Trophoblast cell (in vitro differentiated cells and primary cell): Measurements from ENCODE around the gene UBE2I.

Experiments used
- DNase-seq, 2 donors: peaks; one replicate each; pipeline ENCODE4 v3.0.0-alpha.2; 2016
- H2AFZ ChIP-seq: 2 replicates; pipeline ENCODE4 v1.6.1; 2013; ENCODE audit warnings: low read length, moderate library complexity, mild to moderate bottlenecking; ENCODE audit not compliant: insufficient read depth, poor library complexity
- H2AK5ac ChIP-seq: 2 replicates; pipeline ENCODE4 v1.6.1; 2013; ENCODE audit warnings: mild to moderate bottlenecking, low read length
- H2BK120ac ChIP-seq: 2 replicates; pipeline ENCODE4 v1.6.1; 2013; ENCODE audit warnings: low read length, mild to moderate bottlenecking, moderate library complexity; ENCODE audit not compliant: insufficient read depth, poor library complexity
- H2BK12ac ChIP-seq: 2 replicates; pipeline ENCODE4 v1.6.1; 2013; ENCODE audit warnings: mild to moderate bottlenecking, low read length, moderate library complexity
- H2BK5ac ChIP-seq: 2 replicates; pipeline ENCODE4 v1.6.1; 2013; ENCODE audit warnings: low read length, low read depth, moderate library complexity, mild to moderate bottlenecking; ENCODE audit not compliant: poor library complexity
- H3K14ac ChIP-seq: 2 replicates; pipeline ENCODE4 v1.6.1; 2013; ENCODE audit warnings: mild to moderate bottlenecking, low read length
- H3K18ac ChIP-seq: 2 replicates; pipeline ENCODE4 v1.6.1; 2013; ENCODE audit warnings: mild to moderate bottlenecking, low read length
- H3K23ac ChIP-seq: 2 replicates; pipeline ENCODE4 v1.6.1; 2013; ENCODE audit warnings: low read length
- H3K27ac ChIP-seq: 2 replicates; pipeline ENCODE4 v1.5.1; 2013; ENCODE audit warnings: low read depth, mild to moderate bottlenecking, inconsistent platforms, low read length, moderate library complexity
- H3K27me3 ChIP-seq: 2 replicates; pipeline ENCODE4 v1.6.1; 2013; ENCODE audit warnings: inconsistent platforms, mild to moderate bottlenecking, low read length, moderate library complexity; ENCODE audit not compliant: insufficient read depth
- H3K36me3 ChIP-seq, 2 experiments: 1 replicate in 1 of 2; 2 replicates in 1 of 2; pipeline ENCODE4 v1.6.1; 2013; ENCODE audit warnings: low read length in 2 of 2, mild to moderate bottlenecking in 2 of 2, moderate library complexity in 1 of 2; ENCODE audit not compliant: insufficient read depth in 2 of 2, control insufficient read depth in 1 of 2
- H3K4ac ChIP-seq: 2 replicates; pipeline ENCODE4 v1.6.1; 2013; ENCODE audit warnings: low read depth, mild to moderate bottlenecking, low read length, moderate library complexity
- H3K4me1 ChIP-seq, 2 experiments: 1 replicate in 1 of 2; 2 replicates in 1 of 2; pipeline ENCODE4 v1.6.1; 2013; ENCODE audit warnings: low read length in 2 of 2, mild to moderate bottlenecking in 2 of 2, moderate library complexity in 1 of 2; ENCODE audit not compliant: insufficient read depth in 2 of 2, control insufficient read depth in 1 of 2
- H3K4me2 ChIP-seq: 2 replicates; pipeline ENCODE4 v1.6.1; 2013; ENCODE audit warnings: inconsistent platforms, mild to moderate bottlenecking, low read length, moderate library complexity
- H3K4me3 ChIP-seq: 2 replicates; pipeline ENCODE4 v1.5.1; 2013; ENCODE audit warnings: mild to moderate bottlenecking, low read depth, low read length, inconsistent platforms
- H3K79me1 ChIP-seq: one replicate; pipeline ENCODE4 v1.6.1; 2013; ENCODE audit warnings: low read length
- H3K79me2 ChIP-seq: 2 replicates; pipeline ENCODE4 v1.6.1; 2013; ENCODE audit warnings: low read length, mild to moderate bottlenecking; ENCODE audit not compliant: control insufficient read depth, insufficient read depth, poor library complexity
- H3K9ac ChIP-seq: 2 replicates; pipeline ENCODE4 v1.6.1; 2013; ENCODE audit warnings: mild to moderate bottlenecking, low read length
- H3K9me3 ChIP-seq: 2 replicates; pipeline ENCODE4 v1.6.1; 2013; ENCODE audit warnings: low read depth, mild to moderate bottlenecking, control low read depth, inconsistent platforms, low read length; ENCODE audit not compliant: insufficient read depth
- H4K12ac ChIP-seq: 2 replicates; pipeline ENCODE4 v1.6.1; 2013; ENCODE audit warnings: low read depth, mild to moderate bottlenecking, low read length, moderate library complexity
- H4K8ac ChIP-seq: 2 replicates; pipeline ENCODE4 v1.6.1; 2013; ENCODE audit warnings: low read depth, mild to moderate bottlenecking, low read length, moderate library complexity
- H4K91ac ChIP-seq: one replicate; pipeline ENCODE4 v1.6.1; 2013; ENCODE audit warnings: low read depth, mild to moderate bottlenecking, low read length, moderate library complexity
- WGBS: extraction: QIAGEN DNeasy Blood & Tissue Kit; methylation state at CpG from one replicate; pipeline ENCODE4 v1.1.7; 2013; ENCODE audit warnings: missing lambda C conversion rate; ENCODE audit not compliant: insufficient read length, insufficient coverage; ENCODE audit errors: extremely low coverage; 5-methylcytosine and 5-hydroxymethylcytosine counted together

The UBE2I gene

DNA sequence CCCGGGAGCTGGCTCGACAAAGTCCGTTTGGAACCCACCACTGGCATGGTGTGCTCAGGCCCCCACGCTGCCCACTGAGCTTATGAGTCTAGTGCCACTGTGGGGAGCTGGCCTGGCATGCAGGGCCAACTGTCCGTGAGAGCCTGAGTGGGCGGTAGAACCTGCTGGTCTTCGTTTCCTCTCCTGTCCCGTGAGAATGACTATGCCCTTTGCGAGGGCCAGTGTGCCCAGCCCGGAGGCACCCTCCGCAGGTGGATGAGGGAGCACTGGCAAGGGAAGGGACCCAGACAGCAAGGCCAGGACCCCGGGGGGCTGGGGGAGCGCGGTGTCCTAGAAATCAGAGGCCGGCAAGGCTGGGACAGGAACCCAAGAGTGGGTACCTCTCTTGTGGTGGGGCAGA is 27.2 kb downstream of the UBE2I start:
- no peak for DNase-seq
- no CpG with 5 or more reads among the region's 15 CpGs for WGBS

DNA sequence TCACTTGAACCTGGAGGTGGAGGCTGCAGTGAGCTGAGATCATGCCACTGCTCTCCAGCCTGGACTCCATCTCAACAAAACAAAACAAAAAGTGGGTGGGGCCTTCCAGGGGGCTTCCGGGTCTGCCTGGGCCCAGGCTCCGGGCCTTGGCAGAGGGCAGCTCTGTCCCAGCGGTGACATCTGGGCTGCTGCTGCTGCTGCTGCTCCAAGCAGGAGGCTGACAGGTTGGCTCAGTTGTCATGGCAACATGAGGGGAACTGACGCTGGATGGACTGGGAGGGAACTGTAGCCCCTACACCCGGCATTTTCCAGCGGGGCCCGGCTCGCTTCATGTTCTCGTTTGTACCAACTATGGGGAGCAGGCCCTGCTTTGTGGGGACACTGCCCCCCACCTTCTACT is 28.1 kb downstream of the UBE2I start:
- H3K23ac ChIP-seq = no peak overlapping the region
- no peak overlapping the region for H3K9ac ChIP-seq
- H3K4me2 ChIP-seq = no peak overlapping the region
- no peak overlapping the region for H2AFZ ChIP-seq
- peaks cover 7 to 13% of the 10 kb centered on the region in 2 experiments for H3K4me1 ChIP-seq
- no peaks in the 10 kb centered on the region for H3K79me2 ChIP-seq
- H3K27ac ChIP-seq = no peak overlapping the region
- no peak overlapping the region for H4K12ac ChIP-seq
- peaks cover 10% of the 10 kb centered on the region for H3K9me3 ChIP-seq
- WGBS = no CpG with 5 or more reads among the region's 9 CpGs
- no peak overlapping the region for H3K18ac ChIP-seq
- H3K27me3 ChIP-seq = peaks cover 37% of the 10 kb centered on the region
- no peak overlapping the region for H3K14ac ChIP-seq
- H2AK5ac ChIP-seq = no peak overlapping the region
- no peak overlapping the region for H2BK120ac ChIP-seq
- H2BK5ac ChIP-seq = no peak overlapping the region
- no peak overlapping the region for H4K8ac ChIP-seq
- H2BK12ac ChIP-seq = no peak overlapping the region
- H3K79me1 ChIP-seq = no peaks in the 10 kb centered on the region
- H3K4me3 ChIP-seq = no peak overlapping the region
- H3K36me3 ChIP-seq = no peaks in the 10 kb centered on the region
- no peak overlapping the region for H3K4ac ChIP-seq
- DNase-seq = no peak
- H4K91ac ChIP-seq = no peak overlapping the region

More for the DNA sequence above, 27.2 kb downstream of the UBE2I start:
- Histone ChIP-seq H2BK12ac (no peak overlapping the region), H2AK5ac (no peak overlapping the region), H3K4me3 (no peak overlapping the region), H4K91ac (no peak overlapping the region), H3K4me2 (no peak overlapping the region), H3K14ac (no peak overlapping the region), H2BK120ac (no peak overlapping the region), H3K9me3 (peaks cover 10% of the 10 kb centered on the region), H3K79me2 (no peaks in the 10 kb centered on the region), H3K79me1 (peaks cover 4% of the 10 kb centered on the region), H3K4me1 (peaks cover 15 to 21% of the 10 kb centered on the region in 2 experiments), H3K18ac (no peak overlapping the region), H3K27ac (no peak overlapping the region), H3K9ac (no peak overlapping the region), H3K23ac (no peak overlapping the region), H2AFZ (no peak overlapping the region), H3K4ac (no peak overlapping the region), H3K36me3 (no peaks in the 10 kb centered on the region), H4K12ac (no peak overlapping the region), H2BK5ac (no peak overlapping the region), H3K27me3 (peaks cover 39% of the 10 kb centered on the region), H4K8ac (no peak overlapping the region)

DNA sequence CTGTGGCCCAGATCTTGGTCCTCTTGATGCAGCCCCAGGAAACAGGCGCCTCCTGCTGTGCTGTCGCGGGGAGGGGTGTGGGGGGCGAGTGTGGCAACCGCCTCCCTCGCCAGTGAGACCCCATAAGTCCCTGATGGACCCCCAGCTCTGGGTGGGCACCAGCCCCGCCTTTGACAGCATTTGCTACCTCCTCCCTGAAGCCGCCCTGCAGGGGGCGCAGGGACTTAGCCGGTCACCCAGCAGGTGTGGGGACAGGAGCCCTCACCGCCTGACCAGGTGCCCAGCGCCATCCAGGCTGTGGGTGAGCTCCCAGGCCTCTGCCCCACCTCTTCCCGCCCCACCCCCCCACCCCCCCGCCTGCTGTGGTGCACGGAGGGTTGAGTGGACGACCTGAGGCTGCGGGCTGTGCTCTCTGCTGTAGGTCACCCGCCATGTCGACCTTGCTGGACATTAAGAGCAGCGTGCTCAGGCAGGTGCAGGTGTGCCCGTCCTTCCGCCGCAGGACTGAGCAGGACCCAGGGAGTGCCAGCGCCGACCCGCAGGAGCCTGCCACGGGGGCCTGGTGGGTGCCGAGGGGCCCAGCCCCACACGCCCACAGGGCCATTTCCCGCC is 28.8 kb downstream of the UBE2I start:
- Histone ChIP-seq H3K27ac (no peak overlapping the region), H2AK5ac (no peak overlapping the region), H2BK120ac (no peak overlapping the region), H4K91ac (no peak overlapping the region), H3K4ac (no peak overlapping the region), H3K18ac (no peak overlapping the region), H3K27me3 (peaks cover 30% of the 10 kb centered on the region), H2AFZ (no peak overlapping the region), H3K36me3 (no peaks in the 10 kb centered on the region), H3K79me1 (no peaks in the 10 kb centered on the region), H3K14ac (no peak overlapping the region), H3K4me3 (no peak overlapping the region), H3K9ac (no peak overlapping the region), H3K79me2 (no peaks in the 10 kb centered on the region), H3K23ac (no peak overlapping the region), H3K4me1 (peaks cover 1 to 11% of the 10 kb centered on the region in 2 experiments), H4K12ac (no peak overlapping the region), H4K8ac (no peak overlapping the region), H2BK12ac (no peak overlapping the region), H3K4me2 (no peak overlapping the region), H3K9me3 (peaks cover 11% of the 10 kb centered on the region), H2BK5ac (no peak overlapping the region)
- peak; percentile 29 to 68 for DNase-seq
- no CpG with 5 or more reads among the region's 30 CpGs for WGBS

DNA sequence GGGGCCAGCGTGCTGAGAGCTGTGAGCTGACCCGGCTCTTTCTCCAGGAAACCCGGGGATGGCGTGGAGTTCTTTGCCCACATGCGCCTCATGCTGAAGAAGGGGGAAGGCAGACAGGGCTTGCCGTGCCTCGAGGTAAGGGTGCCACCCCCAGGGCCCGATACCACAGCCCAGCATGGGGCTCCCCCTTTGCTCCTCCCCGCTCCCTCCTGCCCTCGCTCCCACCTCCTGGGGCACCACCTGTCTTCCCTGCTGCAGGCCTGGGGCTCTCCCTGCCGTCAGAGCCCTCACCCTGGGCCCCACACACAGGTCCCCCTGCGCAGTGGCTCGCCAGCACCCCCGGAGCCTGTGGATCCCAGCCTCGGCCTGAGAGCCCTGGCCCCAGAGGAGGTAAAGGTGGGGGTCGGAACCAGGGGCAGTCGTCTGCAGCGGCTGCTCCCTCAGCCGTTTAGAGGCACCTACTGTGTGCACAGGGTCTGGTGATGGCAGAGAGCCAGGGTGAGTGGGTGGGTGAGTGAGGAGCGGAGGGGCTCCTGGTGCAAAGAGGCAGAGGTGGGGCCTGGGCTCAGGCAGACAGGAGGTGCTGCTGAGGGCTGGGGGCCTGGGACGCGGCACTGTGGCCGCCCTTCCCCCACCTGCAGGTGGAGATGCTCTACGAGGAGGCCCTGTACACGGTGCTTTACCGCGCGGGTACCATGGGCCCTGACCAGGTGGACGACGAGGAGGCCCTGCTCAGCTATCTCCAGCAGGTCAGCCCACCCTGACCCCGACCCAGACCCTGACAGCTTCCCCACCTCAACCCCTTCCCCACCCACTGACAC is 29.6 kb downstream of the UBE2I start:
- H2BK120ac ChIP-seq = no peak overlapping the region
- no peaks in the 10 kb centered on the region for H3K79me1 ChIP-seq
- H3K27ac ChIP-seq = no peak overlapping the region
- H3K27me3 ChIP-seq = peaks cover 23% of the 10 kb centered on the region
- no peak overlapping the region for H3K9ac ChIP-seq
- H3K23ac ChIP-seq = no peak overlapping the region
- H2AK5ac ChIP-seq = no peak overlapping the region
- no peaks in the 10 kb centered on the region for H3K79me2 ChIP-seq
- H3K18ac ChIP-seq = no peak overlapping the region
- H3K36me3 ChIP-seq = no peaks in the 10 kb centered on the region
- no peak overlapping the region for H3K4me3 ChIP-seq
- no peak overlapping the region for H2BK5ac ChIP-seq
- H3K14ac ChIP-seq = no peak overlapping the region
- no CpG with 5 or more reads among the region's 31 CpGs for whole genome bisulfite sequencing
- no peak overlapping the region for H4K12ac ChIP-seq
- H2BK12ac ChIP-seq = no peak overlapping the region
- DNase-seq = no peak
- H4K8ac ChIP-seq = no peak overlapping the region
- no peak overlapping the region for H4K91ac ChIP-seq
- no peak overlapping the region for H3K4ac ChIP-seq
- H3K4me2 ChIP-seq = no peak overlapping the region
- peaks cover 0 to 5% of the 10 kb centered on the region in 2 experiments for H3K4me1 ChIP-seq
- H2AFZ ChIP-seq = no peak overlapping the region
- H3K9me3 ChIP-seq = peaks cover 11% of the 10 kb centered on the region
